ENCODE measurements around the gene MICALL2. TPM values are rescaled to one million over a fixed set of nuclear protein-coding genes. Genes with fewer than 3 reads are reported as not detected.

MICALL2 gene
- total RNA-seq, 1 experiment from 2014 or later, result not detected

DNA sequence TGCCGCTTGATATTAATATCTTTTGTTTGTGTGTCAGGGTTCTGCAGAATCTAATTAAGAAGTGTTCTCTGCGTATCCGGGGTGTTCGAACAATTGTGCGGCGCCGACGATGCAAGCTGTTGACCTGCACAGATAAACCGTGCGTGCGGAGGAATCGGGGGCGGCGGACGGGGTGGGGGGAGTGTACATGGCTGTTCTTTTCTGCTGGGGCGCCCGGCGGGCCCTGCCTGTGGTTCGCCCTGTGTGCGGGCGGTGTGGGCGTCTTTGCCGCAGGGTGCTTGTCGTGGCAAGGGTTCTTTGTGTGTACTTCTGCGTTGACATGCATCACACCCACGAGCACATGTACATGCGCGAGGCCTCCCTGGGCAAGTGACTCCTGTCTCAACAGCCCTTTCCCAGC is 47.9 kb downstream of the MICALL2 start:
- H3K36me3 ChIP-seq (ENCODE audit: insufficient read depth, low read length), result no peaks in the 10 kb centered on the region
- no peak overlapping the region for H3K4me2 ChIP-seq (ENCODE audit: low read depth, low read length, poor library complexity, severe bottlenecking)
- H3K27me3 ChIP-seq (ENCODE audit: low read length), result no peaks in the 10 kb centered on the region
- H3K27ac ChIP-seq (ENCODE audit: low read length), result no peak overlapping the region
- no peak for DNase-seq
- no peaks in the 10 kb centered on the region; the same call in 1 of the 2 replicates for H4K20me1 ChIP-seq (ENCODE audit: insufficient read depth, low read depth, low read length)
- no peaks in the 10 kb centered on the region for H3K4me1 ChIP-seq (ENCODE audit: low read length)
- no peak overlapping the region for H3K9ac ChIP-seq (ENCODE audit: low read length)
- H3K79me2 ChIP-seq (ENCODE audit: low read length), result no peaks in the 10 kb centered on the region
- H2AFZ ChIP-seq (ENCODE audit: low read length), result no peak overlapping the region
- H3K9me2 ChIP-seq (replicated peaks; ENCODE audit: insufficient read depth, low read length), result no peaks in the 10 kb centered on the region
- no peak overlapping the region for H3K4me3 ChIP-seq (ENCODE audit: low read length)
- H3K9me3 ChIP-seq (ENCODE audit: low read length), result no peaks in the 10 kb centered on the region

DNA sequence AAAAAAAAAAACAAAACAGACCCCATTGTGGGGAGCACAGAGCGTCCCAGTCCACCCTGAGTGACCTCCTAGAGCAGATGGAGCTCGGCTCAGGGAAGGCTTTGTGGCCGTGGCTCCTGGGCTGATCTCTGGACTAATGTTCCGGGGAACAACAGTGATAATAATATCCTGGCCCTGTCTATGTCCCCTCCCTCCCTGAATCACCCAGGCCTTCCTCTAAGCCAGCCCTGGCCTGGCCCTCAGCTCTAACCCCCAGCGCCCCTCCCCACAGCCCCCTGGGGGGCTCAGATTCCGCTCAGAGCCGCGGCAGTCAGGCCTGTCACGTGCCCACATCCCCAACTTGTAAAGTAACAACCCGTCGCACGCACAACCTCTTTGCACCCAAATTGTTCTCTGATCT is 48.3 kb downstream of the MICALL2 start:
- Histone ChIP-seq H3K27ac (ENCODE audit: low read length) (no peak overlapping the region), H3K4me3 (ENCODE audit: low read length) (no peak overlapping the region), H3K36me3 (ENCODE audit: insufficient read depth, low read length) (no peaks in the 10 kb centered on the region), H3K9ac (ENCODE audit: low read length) (no peak overlapping the region), H3K4me1 (ENCODE audit: low read length) (no peaks in the 10 kb centered on the region), H3K79me2 (ENCODE audit: low read length) (no peaks in the 10 kb centered on the region), H3K4me2 (ENCODE audit: low read depth, low read length, poor library complexity, severe bottlenecking) (no peak overlapping the region), H3K9me2 (replicated peaks; ENCODE audit: insufficient read depth, low read length) (no peaks in the 10 kb centered on the region), H4K20me1 (ENCODE audit: insufficient read depth, low read depth, low read length) (no peaks in the 10 kb centered on the region; the same call in 1 of the 2 replicates), H2AFZ (ENCODE audit: low read length) (no peak overlapping the region), H3K9me3 (ENCODE audit: low read length) (no peaks in the 10 kb centered on the region), H3K27me3 (ENCODE audit: low read length) (no peaks in the 10 kb centered on the region)
- no peak for DNase-seq

GRCh38 chr7:1409555-1409954 is 49.7 kb downstream of the MICALL2 start:
- no peaks in the 10 kb centered on the region for H3K9me3 ChIP-seq (ENCODE audit: low read length)
- no peak overlapping the region for H3K4me3 ChIP-seq (ENCODE audit: low read length)
- H3K9ac ChIP-seq (ENCODE audit: low read length), result no peak overlapping the region
- H3K27ac ChIP-seq (ENCODE audit: low read length), result no peak overlapping the region
- H3K36me3 ChIP-seq (ENCODE audit: insufficient read depth, low read length), result no peaks in the 10 kb centered on the region
- H3K4me2 ChIP-seq (ENCODE audit: low read depth, low read length, poor library complexity, severe bottlenecking), result no peak overlapping the region
- H3K4me1 ChIP-seq (ENCODE audit: low read length), result no peaks in the 10 kb centered on the region
- H3K9me2 ChIP-seq (replicated peaks; ENCODE audit: insufficient read depth, low read length), result no peaks in the 10 kb centered on the region
- H3K27me3 ChIP-seq (ENCODE audit: low read length), result no peaks in the 10 kb centered on the region
- no peak for DNase-seq
- no peak overlapping the region for H2AFZ ChIP-seq (ENCODE audit: low read length)
- H3K79me2 ChIP-seq (ENCODE audit: low read length), result no peaks in the 10 kb centered on the region
- no peaks in the 10 kb centered on the region; the same call in 1 of the 2 replicates for H4K20me1 ChIP-seq (ENCODE audit: insufficient read depth, low read depth, low read length)

GRCh38 chr7:1408466-1408865 is 50.8 kb downstream of the MICALL2 start:
- H3K27me3 ChIP-seq (ENCODE audit: low read length), result no peaks in the 10 kb centered on the region
- no peak overlapping the region for H3K4me2 ChIP-seq (ENCODE audit: low read depth, low read length, poor library complexity, severe bottlenecking)
- no peaks in the 10 kb centered on the region for H3K4me1 ChIP-seq (ENCODE audit: low read length)
- no peak overlapping the region for H3K9ac ChIP-seq (ENCODE audit: low read length)
- H3K79me2 ChIP-seq (ENCODE audit: low read length), result no peaks in the 10 kb centered on the region
- H3K9me2 ChIP-seq (replicated peaks; ENCODE audit: insufficient read depth, low read length), result no peaks in the 10 kb centered on the region
- H3K4me3 ChIP-seq (ENCODE audit: low read length), result no peak overlapping the region
- no peaks in the 10 kb centered on the region for H3K9me3 ChIP-seq (ENCODE audit: low read length)
- DNase-seq, result no peak
- no peak overlapping the region for H2AFZ ChIP-seq (ENCODE audit: low read length)
- no peaks in the 10 kb centered on the region; the same call in 1 of the 2 replicates for H4K20me1 ChIP-seq (ENCODE audit: insufficient read depth, low read depth, low read length)
- H3K36me3 ChIP-seq (ENCODE audit: insufficient read depth, low read length), result no peaks in the 10 kb centered on the region
- no peak overlapping the region for H3K27ac ChIP-seq (ENCODE audit: low read length)

DNA sequence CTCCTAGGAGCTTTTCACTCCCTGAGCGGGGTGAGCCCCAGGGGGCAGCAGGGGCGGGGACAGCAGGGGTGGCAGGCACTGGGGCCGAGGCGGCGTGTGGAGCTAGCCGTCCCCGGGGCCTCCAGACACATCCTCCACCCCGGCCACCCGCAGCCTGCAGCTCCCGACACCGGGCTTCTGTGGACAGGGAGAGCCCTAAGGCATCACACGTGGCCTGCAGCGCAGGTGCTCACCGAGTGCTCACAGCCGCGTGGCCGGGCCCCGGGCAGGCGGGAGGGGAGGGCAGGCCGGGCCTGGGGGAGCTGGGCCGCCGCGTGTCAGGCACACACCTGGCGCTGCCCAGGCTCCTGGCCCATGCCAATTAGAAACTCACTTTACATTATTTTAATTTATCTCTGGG is 51.4 kb downstream of the MICALL2 start:
- Histone ChIP-seq H3K4me3 (ENCODE audit: low read length) (no peak overlapping the region), H3K9ac (ENCODE audit: low read length) (no peak overlapping the region), H3K4me2 (ENCODE audit: low read depth, low read length, poor library complexity, severe bottlenecking) (no peak overlapping the region), H3K9me3 (ENCODE audit: low read length) (no peaks in the 10 kb centered on the region), H3K9me2 (replicated peaks; ENCODE audit: insufficient read depth, low read length) (no peaks in the 10 kb centered on the region), H3K27me3 (ENCODE audit: low read length) (no peaks in the 10 kb centered on the region), H3K27ac (ENCODE audit: low read length) (no peak overlapping the region), H3K36me3 (ENCODE audit: insufficient read depth, low read length) (no peaks in the 10 kb centered on the region), H3K4me1 (ENCODE audit: low read length) (no peaks in the 10 kb centered on the region), H3K79me2 (ENCODE audit: low read length) (no peaks in the 10 kb centered on the region), H4K20me1 (ENCODE audit: insufficient read depth, low read depth, low read length) (no peaks in the 10 kb centered on the region; the same call in 1 of the 2 replicates), H2AFZ (ENCODE audit: low read length) (no peak overlapping the region)
- no peak for DNase-seq

DNA sequence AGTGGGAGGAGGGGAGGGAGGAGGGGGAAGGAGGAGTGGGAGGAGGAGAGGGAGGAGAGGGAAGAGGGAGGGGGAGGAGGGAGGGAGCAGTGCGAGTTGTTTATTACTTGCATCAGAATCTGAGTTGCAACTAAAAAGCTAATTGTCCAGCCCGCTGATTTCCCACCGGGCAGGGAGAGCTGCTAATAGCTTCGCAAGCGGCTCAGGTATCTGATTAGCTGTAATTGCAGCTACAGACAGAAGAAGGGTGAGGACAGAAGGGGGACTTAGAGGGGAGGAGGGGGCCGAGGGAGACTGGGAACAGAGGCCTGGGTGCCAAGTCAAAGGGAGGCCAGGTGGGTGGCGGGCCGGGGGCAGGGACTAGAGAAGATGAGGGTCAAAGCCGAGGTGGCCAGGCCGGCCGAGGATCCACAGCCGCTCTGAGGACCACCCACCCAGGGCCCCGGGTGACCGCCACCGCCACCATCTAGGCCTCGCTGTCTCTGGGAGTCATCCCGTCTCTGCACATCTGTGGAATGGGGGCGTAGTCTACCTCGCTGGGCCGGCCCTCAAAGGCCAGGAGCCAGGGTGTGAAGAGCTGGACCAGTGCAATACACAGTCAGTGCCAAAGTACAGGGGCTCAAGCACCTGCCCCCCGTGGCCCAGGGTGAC is 54.2 kb downstream of the MICALL2 start:
- DNase-seq, result no peak
- Histone ChIP-seq H3K36me3 (ENCODE audit: insufficient read depth, low read length) (no peaks in the 10 kb centered on the region), H3K4me1 (ENCODE audit: low read length) (no peaks in the 10 kb centered on the region), H4K20me1 (ENCODE audit: insufficient read depth, low read depth, low read length) (no peaks in the 10 kb centered on the region), H2AFZ (ENCODE audit: low read length) (no peak overlapping the region), H3K4me3 (ENCODE audit: low read length) (no peak overlapping the region), H3K9ac (ENCODE audit: low read length) (no peak overlapping the region), H3K79me2 (ENCODE audit: low read length) (no peaks in the 10 kb centered on the region), H3K27ac (ENCODE audit: low read length) (no peak overlapping the region), H3K9me3 (ENCODE audit: low read length) (no peaks in the 10 kb centered on the region), H3K9me2 (replicated peaks; ENCODE audit: insufficient read depth, low read length) (no peaks in the 10 kb centered on the region), H3K4me2 (ENCODE audit: low read depth, low read length, poor library complexity, severe bottlenecking) (no peak overlapping the region), H3K27me3 (ENCODE audit: low read length) (no peaks in the 10 kb centered on the region)

DNA sequence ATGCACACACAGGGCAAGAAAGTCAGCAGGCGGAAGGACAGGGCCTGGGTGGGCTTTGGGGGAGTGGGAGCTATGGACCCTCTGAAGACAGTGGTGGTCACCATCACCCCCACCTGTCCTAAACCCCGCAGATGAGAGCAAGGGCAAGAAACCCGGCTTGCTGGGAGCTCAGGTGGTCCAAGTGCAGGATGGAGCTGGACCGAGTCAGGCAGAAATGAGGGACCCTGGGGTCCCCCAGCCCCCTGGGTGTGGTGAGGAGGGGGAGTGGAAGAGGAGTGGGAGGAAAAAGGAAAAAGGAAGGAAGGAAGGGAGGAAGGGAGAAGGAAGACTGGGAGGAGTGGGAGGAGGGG is 54.8 kb downstream of the MICALL2 start:
- no peak for DNase-seq
- Histone ChIP-seq H3K9me2 (replicated peaks; ENCODE audit: insufficient read depth, low read length) (no peaks in the 10 kb centered on the region), H3K36me3 (ENCODE audit: insufficient read depth, low read length) (no peaks in the 10 kb centered on the region), H3K4me2 (ENCODE audit: low read depth, low read length, poor library complexity, severe bottlenecking) (no peak overlapping the region), H3K79me2 (ENCODE audit: low read length) (no peaks in the 10 kb centered on the region), H3K4me3 (ENCODE audit: low read length) (no peak overlapping the region), H3K9me3 (ENCODE audit: low read length) (no peaks in the 10 kb centered on the region), H2AFZ (ENCODE audit: low read length) (no peak overlapping the region), H3K4me1 (ENCODE audit: low read length) (no peaks in the 10 kb centered on the region), H3K27me3 (ENCODE audit: low read length) (no peaks in the 10 kb centered on the region), H3K9ac (ENCODE audit: low read length) (no peak overlapping the region), H4K20me1 (ENCODE audit: insufficient read depth, low read depth, low read length) (no peaks in the 10 kb centered on the region), H3K27ac (ENCODE audit: low read length) (no peak overlapping the region)

- Histone ChIP-seq H3K27me3 (ENCODE audit: low read length) (no peaks in the 10 kb centered on the region), H3K9me2 (replicated peaks; ENCODE audit: insufficient read depth, low read length) (no peaks in the 10 kb centered on the region), H3K9me3 (ENCODE audit: low read length) (no peaks in the 10 kb centered on the region), H3K4me1 (ENCODE audit: low read length) (no peaks in the 10 kb centered on the region), H3K27ac (ENCODE audit: low read length) (no peak overlapping the region), H3K9ac (ENCODE audit: low read length) (no peak overlapping the region), H3K36me3 (ENCODE audit: insufficient read depth, low read length) (no peaks in the 10 kb centered on the region), H2AFZ (ENCODE audit: low read length) (no peak overlapping the region), H4K20me1 (ENCODE audit: insufficient read depth, low read depth, low read length) (no peaks in the 10 kb centered on the region), H3K4me2 (ENCODE audit: low read depth, low read length, poor library complexity, severe bottlenecking) (no peak overlapping the region), H3K79me2 (ENCODE audit: low read length) (no peaks in the 10 kb centered on the region), H3K4me3 (ENCODE audit: low read length) (no peak overlapping the region)
- no peak for DNase-seq
Measured at GRCh38 chr7:1403638-1404459, 55.4 kb downstream of the MICALL2 start.

Measured in Karpas-422 (cell line).